Ammon's horn (tissue), 1 donor: ENCODE data around the gene ERVW-1.
"Not testable (repeated sequence)": the region's sequence is repeated elsewhere in the genome, so short reads cannot be mapped to it uniquely, and the experiment has no call there.

Source experiments
- DNase-seq: peaks from one replicate; pipeline ENCODE4 v3.0.0-alpha.2; 2016; ENCODE audit warnings: low spot score

Gene ERVW-1

DNA sequence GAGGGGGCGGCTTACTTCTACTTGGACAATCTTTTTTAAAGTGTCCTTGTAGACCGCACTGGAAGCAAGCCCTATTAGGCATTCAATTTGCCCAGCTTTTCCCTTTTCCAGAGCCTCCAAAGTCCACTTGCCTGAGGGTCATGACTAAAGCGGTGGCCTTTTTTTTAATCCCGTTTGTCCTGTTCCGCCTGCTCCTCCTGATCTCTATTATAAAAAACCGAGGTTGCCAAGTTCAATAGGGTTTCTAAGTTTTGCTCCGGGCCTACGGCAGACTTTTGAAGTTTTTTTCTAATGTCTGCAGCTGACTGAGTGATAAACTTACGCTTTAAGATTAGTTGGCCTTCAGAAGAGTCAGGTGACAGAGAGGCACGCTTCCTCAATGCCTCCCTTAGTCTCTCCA lies 3.8 kb downstream of the ERVW-1 start:
- not testable (repeated sequence) for DNase-seq

DNA sequence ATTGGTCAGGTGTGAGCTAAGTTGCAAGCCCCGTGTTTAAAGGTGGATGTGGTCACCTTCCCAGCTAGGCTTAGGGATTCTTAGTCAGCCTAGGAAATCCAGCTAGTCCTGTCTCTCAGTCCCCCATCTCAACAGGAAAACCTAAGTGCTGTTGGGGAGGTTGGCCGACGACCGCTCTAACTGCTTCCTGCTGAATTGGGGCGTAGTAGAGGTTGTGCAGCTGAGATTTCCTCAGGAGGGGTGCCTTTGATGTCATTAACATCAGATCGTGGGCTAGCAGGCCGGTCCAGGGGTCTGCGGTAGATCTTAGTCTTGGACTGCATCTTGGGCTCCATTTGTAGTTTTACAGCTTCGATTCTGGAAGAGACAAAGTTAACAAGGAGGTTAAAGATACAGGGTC lies 9.2 kb downstream of the ERVW-1 start:
- not testable (repeated sequence) for DNase-seq

DNA sequence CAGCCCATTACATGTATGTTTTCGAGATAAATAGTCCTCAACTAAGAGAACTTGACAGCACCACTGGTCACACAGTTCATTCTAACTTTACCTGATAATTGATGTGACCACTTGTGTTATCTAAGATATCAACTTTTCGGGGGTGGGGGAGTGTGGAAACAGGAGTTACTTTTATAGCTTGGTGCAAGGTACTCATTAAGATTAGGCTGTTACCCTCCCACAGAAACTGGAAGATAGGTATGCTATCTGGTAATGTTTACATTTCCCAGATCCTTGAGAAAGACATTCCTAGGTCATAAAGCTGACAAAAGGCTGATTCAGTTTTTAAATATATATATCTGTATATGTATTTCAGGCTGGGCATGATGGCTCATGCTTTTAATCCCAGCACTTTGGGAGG lies 11.1 kb downstream of the ERVW-1 start:
- no peak for DNase-seq

DNA sequence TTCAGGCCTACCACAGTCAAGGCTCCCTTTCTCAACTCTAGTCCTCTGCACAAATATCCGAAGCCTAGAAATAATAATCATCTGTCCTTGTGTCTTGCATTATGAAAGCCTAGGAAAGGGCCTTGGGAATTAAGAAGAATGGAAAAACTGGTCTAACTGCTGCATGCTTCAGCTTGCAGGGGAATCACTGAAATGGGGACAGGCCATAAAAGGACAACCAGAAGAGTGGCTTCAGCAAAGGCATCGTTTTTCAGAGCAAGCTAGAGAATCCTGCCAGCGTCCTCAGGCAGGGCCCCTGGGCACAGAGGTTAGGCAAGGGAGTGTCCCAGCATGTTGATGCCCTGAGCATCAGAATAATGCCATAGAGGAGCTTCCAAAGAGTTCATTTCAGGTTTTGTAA lies 13.2 kb downstream of the ERVW-1 start:
- no peak for DNase-seq

DNA sequence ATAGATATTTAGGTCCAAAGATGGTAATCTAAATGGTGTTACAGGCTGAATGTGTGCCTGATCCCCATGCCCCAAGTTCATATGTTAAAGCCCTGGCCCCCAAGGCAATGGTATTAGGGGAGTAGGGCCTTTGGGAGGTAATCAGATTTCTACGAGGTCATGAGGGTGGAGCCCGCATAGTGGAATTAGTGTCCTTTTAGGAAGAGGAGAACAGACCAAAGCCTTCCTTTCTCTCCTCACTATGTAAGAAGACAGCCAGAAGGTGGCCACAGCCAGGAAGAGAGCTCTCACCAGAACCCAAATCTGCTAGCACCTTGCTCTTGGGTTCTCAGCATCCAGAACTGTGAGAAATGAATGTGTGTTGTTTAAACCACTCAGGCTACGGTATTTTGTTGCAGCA lies 15.2 kb downstream of the ERVW-1 start:
- DNase-seq: no peak

DNA sequence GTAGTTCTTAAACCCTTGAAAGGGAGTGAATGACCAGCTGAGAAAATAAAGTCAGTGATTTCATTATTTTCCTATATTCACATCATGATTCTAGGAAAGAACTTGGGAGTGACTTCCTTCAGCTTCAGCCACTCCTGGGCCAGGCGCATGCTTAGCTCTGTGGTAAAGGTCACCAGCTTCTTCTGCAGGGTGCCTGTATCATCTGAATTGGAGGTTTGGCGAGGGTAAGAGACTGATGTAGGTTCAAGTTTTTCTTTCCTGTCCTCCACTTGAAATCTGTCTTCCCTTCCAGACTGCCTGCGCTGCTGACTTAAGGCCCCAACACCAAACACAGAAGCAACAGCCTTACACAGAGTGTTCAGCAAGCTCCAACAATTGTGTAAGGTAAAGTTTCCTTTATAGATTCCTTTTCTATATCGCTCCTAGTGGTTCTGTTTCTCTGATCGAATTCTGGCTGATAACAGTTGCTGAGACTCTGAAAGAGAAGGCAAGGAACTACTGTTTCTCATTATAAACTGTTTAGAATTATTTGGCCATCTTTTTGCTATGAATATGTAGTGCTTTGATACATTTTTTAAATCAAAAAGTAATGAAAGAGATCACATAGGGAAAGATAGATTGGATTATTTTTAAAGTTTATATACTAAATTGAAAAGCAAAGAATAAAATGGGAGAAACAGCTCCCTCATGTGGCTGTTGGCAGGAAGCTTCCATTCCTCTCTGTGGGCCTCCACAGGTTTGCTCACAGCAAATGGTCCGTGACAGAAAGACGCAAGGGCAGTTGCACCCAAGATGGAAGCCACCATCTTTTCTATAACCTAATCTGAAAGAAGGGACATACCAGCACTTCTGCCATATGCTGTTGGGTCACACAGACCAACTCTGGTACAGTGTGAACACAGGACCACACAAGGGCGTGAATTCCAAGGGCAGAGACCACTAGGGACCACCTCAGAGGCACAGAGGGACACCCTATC lies 16.4 kb downstream of the ERVW-1 start:
- peak; percentile 27 for DNase-seq

DNA sequence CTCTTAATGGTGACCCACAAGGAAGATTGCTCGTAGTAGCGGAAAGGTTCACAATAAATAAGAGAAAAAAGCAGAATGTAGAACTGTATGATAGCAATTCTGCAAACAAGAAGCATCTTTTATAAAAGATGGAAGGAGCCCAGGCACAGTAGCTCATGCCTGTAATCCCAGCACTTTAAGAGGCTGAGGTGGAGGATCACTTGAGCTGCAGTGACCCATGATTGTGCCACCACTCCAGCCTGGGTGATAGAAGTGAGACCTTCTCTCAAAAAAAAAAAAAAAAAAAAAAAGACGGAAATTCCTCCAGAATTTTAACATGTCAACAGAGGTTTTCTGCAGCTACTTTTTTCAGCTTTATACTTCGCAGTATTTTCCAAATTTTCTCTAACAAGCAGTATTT lies 17.2 kb downstream of the ERVW-1 start:
- DNase-seq: no peak

DNA sequence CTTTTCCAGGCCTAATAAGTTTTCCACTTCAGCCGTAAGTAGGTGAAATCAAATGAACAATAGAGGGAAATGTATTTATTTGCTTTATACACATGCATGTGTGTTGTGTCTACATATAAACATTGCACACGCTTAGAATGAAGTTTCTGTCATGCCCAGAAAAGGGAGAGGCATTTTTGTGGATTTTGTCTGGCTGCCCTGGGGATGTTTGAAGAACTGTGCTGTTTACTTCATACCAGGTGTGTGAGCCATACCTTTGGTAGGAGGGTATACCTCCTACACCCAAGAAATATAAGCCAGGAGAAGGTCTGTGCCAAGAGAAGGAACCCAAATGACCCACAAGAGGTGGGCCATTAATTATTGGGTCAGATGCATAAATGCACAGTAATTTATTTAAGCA lies 17.6 kb downstream of the ERVW-1 start:
- DNase-seq: no peak

DNA sequence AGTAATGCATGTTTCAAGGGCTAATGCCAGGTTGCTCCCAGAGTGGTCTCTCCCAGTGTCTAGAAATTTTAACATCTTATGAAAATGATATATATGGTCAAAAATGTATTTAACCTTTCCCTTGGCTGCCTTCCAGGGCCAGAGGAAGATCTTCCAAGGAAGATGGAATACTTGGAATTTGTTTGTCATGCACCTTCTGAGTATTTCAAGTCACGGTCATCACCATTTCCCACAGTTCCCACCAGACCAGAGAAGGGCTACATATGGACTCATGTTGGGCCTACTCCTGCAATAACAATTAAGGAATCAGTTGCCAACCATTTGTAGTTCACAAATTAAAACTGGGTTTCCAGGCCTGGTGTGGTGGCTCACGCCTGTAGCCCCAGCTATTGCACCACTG lies 21.5 kb downstream of the ERVW-1 start:
- DNase-seq: no peak

DNA sequence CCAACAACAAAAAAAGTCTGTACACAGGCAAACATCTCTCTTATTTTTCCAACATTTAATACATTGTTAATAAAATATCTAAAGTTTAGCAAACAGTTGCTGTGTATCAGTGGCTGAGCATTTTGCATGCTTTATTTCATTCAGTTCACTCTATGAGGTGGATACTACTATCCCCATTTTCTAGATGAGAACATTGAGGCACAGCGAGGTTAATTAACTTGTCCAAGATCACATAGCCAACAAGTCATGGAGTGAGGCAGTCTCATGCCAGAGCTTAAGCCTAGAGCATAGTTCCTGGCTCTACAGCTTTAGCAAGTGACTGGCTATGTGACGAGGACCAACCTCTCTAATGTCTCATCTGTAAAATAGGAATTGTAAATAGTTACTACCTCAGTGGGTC lies 26.1 kb downstream of the ERVW-1 start:
- no peak for DNase-seq

DNA sequence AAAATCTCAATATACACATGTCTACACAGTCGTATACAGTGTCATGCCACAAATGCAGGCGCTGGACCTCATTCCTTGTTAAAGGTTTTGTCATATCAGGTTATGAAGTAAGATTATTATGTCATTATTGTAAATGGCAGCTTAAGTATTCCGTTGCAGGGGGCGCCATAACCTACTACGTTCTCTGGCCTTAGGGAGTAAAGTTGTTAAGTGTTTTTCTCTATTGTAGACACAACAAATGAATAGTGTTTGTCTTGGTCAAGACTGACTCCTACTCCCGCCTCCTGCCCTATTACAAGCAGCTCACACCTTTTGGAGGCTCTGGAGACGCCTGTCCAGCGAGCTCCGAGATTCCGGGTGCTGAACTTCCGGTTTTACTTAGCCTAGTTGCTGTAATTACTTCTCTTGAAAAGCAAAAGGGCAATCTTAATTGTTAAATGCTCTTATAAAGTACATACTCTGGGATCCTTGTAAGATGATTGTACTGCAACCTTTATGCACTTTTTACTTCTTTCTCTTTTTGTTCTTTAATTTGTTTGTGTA lies 29.5 kb downstream of the ERVW-1 start:
- DNase-seq: peak; percentile 71

DNA sequence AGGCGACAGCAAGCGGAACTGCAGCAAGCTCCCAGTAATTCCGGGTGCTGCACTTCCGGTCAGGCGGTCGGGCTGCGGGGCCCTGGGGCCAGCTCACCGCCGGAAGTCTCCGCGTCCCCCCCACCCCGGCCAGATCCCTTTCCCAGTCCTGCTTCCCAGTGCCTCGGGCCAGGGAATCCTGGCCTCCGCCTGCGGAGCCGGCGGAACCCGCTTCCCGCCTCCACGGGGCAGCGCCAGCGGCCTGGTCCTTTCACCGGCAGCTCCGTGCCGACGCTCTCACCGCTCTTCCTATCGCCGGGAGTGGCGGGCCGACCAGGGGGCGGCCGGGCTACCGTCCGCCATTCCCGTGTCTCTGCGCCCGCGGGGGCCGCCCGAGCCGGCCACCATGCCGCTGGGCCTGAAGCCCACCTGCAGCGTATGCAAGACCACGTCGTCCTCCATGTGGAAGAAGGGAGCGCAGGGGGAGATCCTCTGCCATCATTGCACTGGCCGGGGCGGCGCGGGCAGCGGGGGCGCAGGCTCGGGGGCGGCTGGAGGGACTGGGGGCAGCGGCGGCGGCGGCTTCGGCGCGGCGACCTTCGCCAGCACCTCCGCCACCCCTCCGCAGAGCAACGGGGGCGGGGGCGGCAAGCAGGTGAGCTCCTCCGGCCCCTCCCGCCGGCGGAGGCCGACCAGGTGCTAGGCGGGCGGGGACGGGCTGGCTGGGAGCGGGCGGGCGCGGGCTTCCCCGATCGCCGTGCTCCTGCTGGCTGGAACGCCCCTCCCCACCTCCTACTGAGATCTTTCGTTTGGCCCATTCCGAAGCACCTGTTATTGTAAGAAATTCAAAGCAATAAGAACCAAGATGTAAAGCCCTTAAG lies 30.2 kb downstream of the ERVW-1 start, which contains the start of gene GATAD1:
GATAD1 (plus strand) TSS at position 138 of the 860 bp plus-strand sequence; CDS start at position 386, 248 bp downstream.
- DNase-seq: peak; percentile 94

DNA sequence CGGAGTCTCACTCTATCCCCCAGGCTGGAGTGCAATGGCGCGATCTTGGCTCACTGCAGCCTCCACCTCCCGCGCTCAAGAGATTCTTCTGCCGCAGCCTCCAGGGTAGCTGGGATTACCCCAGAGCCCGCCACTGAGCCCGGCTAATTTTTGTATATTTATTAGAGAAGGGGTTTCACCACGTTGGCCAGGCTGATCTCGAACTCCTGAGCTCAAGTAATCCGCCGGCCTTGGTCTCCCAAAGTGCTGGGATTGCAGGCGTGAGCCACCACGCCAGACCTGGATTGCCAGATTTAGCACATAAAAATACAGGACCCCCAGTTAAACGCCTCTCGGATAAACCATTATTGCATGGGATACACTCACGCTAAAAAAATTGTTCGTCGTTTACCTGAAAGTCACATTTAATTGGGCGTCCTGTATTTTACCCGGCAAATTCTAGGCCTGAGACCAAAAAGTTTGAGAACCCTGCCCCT lies 30.8 kb downstream of the ERVW-1 start:
- no peak for DNase-seq

DNA sequence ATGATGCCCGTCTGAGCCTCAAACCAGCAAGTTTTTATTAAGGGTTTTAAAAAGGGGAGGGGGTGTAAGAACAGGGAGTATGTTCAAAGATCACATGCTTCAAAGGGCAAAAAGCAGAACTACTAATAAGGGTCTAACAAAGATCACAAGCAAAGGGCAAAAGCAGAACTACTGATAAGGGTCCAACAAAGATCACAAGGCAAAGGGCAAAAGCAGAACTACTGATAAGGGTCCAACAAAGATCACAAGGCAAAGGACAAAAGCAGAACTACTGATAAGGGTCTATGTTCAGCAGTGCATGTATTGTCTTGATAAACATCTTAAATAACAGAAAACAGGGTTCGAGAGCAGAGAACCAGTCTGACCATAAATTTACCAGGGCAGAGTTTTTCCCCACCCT lies 35.0 kb downstream of the ERVW-1 start:
- DNase-seq: not testable (repeated sequence)

DNA sequence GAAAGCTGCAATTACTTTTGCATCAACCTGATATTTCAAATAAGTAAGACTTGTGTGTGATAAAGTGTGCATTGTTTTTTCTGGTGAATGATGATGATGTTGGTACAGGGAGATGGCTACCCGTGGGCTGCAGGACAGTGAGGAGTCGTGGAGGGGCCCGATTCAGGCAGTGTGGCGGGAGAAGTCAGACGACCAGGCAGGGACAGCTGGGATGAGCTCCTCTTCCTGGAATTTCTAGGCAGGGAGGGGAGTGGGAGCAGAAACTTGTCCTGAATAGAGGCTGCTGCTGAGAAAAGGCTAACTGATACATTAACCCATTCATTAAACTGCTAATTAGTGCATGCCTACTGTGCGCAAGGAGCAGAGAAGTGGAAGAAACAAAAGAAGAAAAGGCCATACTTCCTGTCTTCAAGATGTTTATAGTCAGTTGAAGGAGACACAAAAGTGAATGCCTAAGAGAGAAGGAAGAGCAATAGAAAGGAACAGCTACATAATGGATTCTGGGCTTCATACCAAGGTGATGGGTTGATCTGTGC lies 39.7 kb downstream of the ERVW-1 start:
- DNase-seq: no peak

DNA sequence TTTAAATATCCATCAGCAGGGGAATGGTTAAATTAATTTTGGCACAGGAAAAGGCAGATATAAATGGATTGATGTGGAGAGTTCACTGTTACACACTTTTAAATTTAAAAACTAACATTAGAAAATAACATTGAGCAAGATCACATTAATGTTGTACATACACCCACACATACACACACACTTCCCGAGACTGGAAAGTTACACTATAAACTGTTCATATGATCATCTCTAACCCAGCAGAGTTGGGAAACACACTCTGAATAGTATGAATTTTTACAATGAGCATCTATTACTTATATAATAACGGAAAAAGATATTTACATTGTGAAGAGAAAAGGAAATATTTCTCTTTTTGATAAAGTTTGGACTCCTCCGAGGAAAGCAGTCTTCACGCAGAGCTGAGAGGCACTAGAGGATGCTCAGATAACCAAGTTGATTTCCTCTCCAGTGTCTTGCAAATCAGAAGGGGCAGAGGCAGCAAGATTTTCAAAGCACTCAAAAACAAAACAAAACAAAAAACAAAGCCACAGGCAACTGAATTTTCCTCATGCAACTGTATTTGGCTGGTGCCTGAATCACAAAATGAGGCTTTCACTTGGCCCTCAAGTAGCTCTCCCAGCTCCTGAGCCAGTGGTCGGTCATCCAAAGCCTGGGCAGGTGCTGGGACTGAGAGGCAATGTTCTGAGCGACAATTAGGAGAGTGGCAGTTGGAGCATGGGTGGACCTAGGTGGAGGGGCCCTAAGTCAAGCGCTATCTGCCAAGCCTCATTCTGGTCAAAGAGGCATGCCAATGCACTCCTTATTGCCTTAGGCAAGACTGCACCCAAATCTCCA lies 40.9 kb downstream of the ERVW-1 start:
- DNase-seq: no peak

DNA sequence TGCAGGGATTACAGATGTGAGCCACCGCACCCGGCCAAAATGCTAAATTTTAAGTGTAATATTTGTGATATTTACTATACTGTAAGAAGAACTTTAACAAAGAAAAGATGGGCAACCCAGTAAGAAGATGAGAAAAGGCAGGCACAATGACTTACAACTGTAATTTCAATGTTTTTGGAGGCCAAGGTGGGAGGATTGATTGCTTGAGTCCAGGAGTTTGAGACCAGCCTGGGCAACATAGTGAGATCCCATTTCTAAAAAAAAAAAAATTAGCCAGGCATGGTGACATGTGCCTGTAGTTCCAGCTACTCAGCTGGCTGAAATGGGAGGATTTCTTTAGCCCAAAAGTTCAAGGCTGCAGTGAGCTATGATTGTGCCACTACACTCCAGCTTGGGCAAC lies 42.2 kb downstream of the ERVW-1 start:
- no peak for DNase-seq

DNA sequence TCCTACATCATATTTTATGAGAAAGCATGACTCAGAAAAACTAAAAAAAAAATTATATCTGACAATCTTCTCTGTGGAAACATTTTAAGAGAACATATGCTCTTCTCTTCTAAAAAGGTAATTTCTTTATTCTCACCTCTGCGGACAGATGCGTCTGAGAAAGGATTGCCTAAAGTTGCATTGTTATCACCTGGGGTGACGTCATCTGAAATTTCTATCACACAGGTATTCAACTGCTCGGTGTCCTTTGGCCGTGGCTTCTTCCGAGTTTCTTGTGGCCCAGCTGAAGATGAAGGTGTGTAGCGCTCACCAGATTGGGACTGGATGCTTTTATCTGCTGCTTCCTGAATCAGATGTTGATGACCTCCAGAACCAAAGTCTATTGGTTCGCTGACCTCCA lies 44.7 kb downstream of the ERVW-1 start:
- no peak for DNase-seq

DNA sequence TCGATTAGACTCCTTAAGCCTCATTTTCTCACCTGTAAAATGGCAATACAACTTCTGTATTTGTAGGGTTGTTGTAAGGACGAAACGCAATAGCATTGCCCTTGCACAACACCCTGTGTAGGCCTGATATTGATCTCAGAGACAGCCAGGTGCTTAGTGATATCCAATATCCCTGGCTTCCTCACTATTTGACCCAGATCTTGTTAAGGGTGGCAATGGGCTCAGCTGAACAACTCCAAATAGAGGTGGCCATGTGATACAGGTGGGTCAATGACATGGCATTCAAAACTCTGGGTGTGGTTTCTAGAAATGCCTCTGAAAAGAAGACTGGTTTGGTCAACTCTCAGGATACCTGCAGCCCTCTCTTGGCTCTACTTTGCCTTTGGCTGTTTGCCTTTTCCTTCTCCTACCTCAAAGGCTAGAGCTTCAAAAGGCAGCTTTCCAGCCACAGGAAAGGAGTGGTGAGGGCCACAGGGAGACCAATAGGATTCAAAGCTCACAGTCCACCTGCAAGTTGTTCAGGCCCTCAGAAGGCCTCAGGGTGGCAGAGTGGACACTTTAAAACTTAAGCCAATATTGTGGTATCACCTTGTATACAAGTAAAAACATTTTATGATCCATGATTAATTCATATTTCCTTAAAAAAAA lies 45.3 kb downstream of the ERVW-1 start:
- DNase-seq: no peak

DNA sequence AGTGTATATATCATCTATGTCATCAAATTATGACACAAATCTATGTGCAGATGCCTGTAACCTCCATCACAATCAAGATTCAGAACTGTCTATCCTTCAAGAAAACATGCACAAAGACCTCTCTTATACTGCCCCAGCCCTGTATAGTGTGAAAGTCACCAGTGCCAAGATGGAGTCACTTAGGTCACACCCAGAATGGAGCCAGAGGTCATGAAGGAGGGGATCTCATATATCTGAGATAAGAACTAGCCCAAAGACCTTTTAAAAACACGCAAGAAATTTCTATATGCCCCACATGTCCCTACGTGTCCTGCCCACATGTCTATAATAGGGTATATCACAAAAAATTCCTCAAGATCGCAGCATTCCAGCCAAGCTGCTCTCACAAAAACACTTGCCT lies 50.6 kb downstream of the ERVW-1 start:
- DNase-seq: no peak
